ENCODE data around the gene ABCA12. TPM values are rescaled to one million over a fixed set of nuclear protein-coding genes. Genes with fewer than 3 reads are reported as not detected.

The ABCA12 gene
- total and polyA plus RNA-seq, 2 donors (not counting 3 experiments of a cell fraction or from before 2014, with no cell fraction given) = not detected

- no peak overlapping the region for H2AFZ ChIP-seq (ENCODE audit: low read depth, low read length)
- H3K9me1 ChIP-seq (replicated peaks; ENCODE audit: control insufficient read depth, extremely low read depth, insufficient read depth, low read length) = no peaks in the 10 kb centered on the region
- H3K4me2 ChIP-seq (ENCODE audit: insufficient read depth, low read length) = no peak overlapping the region
- TF ChIP-seq JUN (IDR thresholded peaks at IDR 0.05; ENCODE audit: borderline replicate concordance, insufficient read depth, insufficient read length, low read depth) (no peak), FOS (IDR thresholded peaks at IDR 0.05; ENCODE audit: borderline replicate concordance, insufficient read depth, low read length) (no peak), POLR2AphosphoS5 (IDR thresholded peaks at IDR 0.05; ENCODE audit: insufficient read depth, low read depth, low read length) (no peak), EZH2 (IDR thresholded peaks at IDR 0.05; ENCODE audit: borderline replicate concordance, low read depth, low read length, severe bottlenecking) (no peak), CTCF (IDR thresholded peaks at IDR 0.05; ENCODE audit: extremely low read depth in 1 of 2, insufficient read depth in 1 of 2, low read depth in 1 of 2, low read length in 2 of 2) (no peak), MYC (IDR thresholded peaks at IDR 0.05; ENCODE audit: low read depth, low read length) (no peak), POLR2A (IDR thresholded peaks at IDR 0.05; ENCODE audit: low read depth, low read length) (no peak), GATA2 (IDR thresholded peaks at IDR 0.05; ENCODE audit: insufficient read depth, insufficient read length, low read depth, low read length) (no peak)
- no peaks in the 10 kb centered on the region for H3K79me2 ChIP-seq (ENCODE audit: control insufficient read depth, insufficient read depth, low read length)
- no peaks in the 10 kb centered on the region for H3K9me3 ChIP-seq (replicated peaks; ENCODE audit: control insufficient read depth, insufficient read depth, low read length)
- no peak overlapping the region for H3K4me3 ChIP-seq (replicated peaks in 1 of 3; ENCODE audit: insufficient read depth in 1 of 3, low read depth in 1 of 3, low read length in 3 of 3)
- DNase-seq (ENCODE audit: low read depth, low spot score) (no peak), FAIRE-seq (no peak)
- no peak overlapping the region for H3K27ac ChIP-seq (ENCODE audit: insufficient read depth, low read depth, low read length)
- H3K9ac ChIP-seq (replicated peaks; ENCODE audit: extremely low read depth, insufficient read depth, low read length) = no peak overlapping the region
- no TSS peak for BruUV-seq (replicated peaks)
- no peaks in the 10 kb centered on the region for H4K20me1 ChIP-seq (replicated peaks; ENCODE audit: control insufficient read depth, extremely low read depth, insufficient read depth, low read length)
- POLR2A ChIA-PET = no interaction called here
- no peaks in the 10 kb centered on the region for H3K36me3 ChIP-seq (ENCODE audit: control insufficient read depth in 2 of 2, extremely low read depth in 1 of 2, insufficient read depth in 2 of 2, low read length in 2 of 2)
- H3K4me1 ChIP-seq (ENCODE audit: control insufficient read depth, extremely low read depth, insufficient read depth, low read length) = no peaks in the 10 kb centered on the region
- CTCF ChIA-PET = no interaction called here
- dilution Hi-C loops (cut with MboI; ENCODE audit: extremely low pct_ligation_motif_present, low sequenced_read_pairs) = no loop called here
- H3K27me3 ChIP-seq (ENCODE audit: control insufficient read depth in 2 of 2, insufficient read depth in 2 of 2, low read length in 2 of 2) = no peaks in the 10 kb centered on the region
- intact Hi-C loops (cut with micrococcal nuclease) = no loop called here
Observed at GRCh38 chr2:215022418-215022817, 116.0 kb downstream of the ABCA12 start.

Measured in endothelial cell of umbilical vein (primary cell).